GM12878 (cell line): ENCODE measurements around the gene LIMCH1. TPM values are rescaled to one million over a fixed set of nuclear protein-coding genes. Genes with fewer than 3 reads are reported as not detected.

Experiments used
- ATAC-seq: fragments of 200-7000 bp; cut with Tn5 transposase; 3 replicates; pipeline ENCODE4 v1.9.1; 2020; ENCODE audit warnings: mild to moderate bottlenecking, moderate library complexity
- BruUV-seq: library from RNA; stranded (reverse); fragments of 400-500 nt; replicated peaks from 2 replicates; lab custom pipeline; 2021; lab: Mats Ljungman, UMichigan
- CTCF ChIA-PET: fragments of 300-600 bp; sonication (Branson Sonifier 250); formaldehyde crosslinking; extraction: SDS; loops from one replicate; lab custom pipeline; 2021; ENCODE audit warnings: inconsistent platforms; lab: Yijun Ruan, JAX
- POLR2A ChIA-PET: fragments of 350-600 bp; formaldehyde crosslinking; extraction: SDS; loops from one replicate; lab custom pipeline; 2021; ENCODE audit warnings: inconsistent platforms; lab: Charles Lee
- RAD21 ChIA-PET: fragments of 300-600 bp; sonication (Branson Sonifier 250); formaldehyde crosslinking; loops from one replicate; lab custom pipeline; 2023; ENCODE audit warnings: antibody characterized with exemption; ENCODE audit not compliant: unreplicated experiment; lab: Charles Lee
- SMC1A ChIA-PET: fragments of 300-600 bp; sonication (Branson Sonifier 250); formaldehyde crosslinking; loops from one replicate; lab custom pipeline; 2023; ENCODE audit not compliant: unreplicated experiment, uncharacterized antibody; lab: Charles Lee
- DNase-seq: peaks from one replicate; pipeline ENCODE4 v3.0.0-alpha.2; 2011; ENCODE audit warnings: low read depth, low spot score
- FAIRE-seq: peaks from 3 replicates; lab custom pipeline; 2011; peaks lifted over from hg19 to GRCh38; lab: Jason Lieb, UNC
- H2AFZ ChIP-seq: 2 replicates; pipeline ENCODE4 v1.6.0; 2011; ENCODE audit warnings: low read depth, low read length, control low read depth; ENCODE audit not compliant: control insufficient read depth
- H3K27ac ChIP-seq: 2 replicates; pipeline ENCODE4 v1.5.1; 2011; ENCODE audit warnings: control low read depth; ENCODE audit not compliant: control insufficient read depth, insufficient read depth
- H3K27me3 ChIP-seq, 2 experiments: replicated peaks in 1 of 2; 2 replicates each; pipeline versions ENCODE4 v1.6.0 to v1.6.1; 2011; ENCODE audit warnings: low read length in 1 of 2; ENCODE audit not compliant: control insufficient read depth in 2 of 2, insufficient read depth in 2 of 2
- H3K36me3 ChIP-seq, 2 experiments: 2 replicates each; pipeline ENCODE4 v1.5.1; 2011; ENCODE audit warnings: low read length in 1 of 2; ENCODE audit not compliant: control insufficient read depth in 2 of 2, insufficient read depth in 2 of 2
- H3K4me1 ChIP-seq: 2 replicates; pipeline ENCODE4 v1.6.1; 2011; ENCODE audit warnings: mild to moderate bottlenecking, low read length, moderate library complexity, mixed read lengths; ENCODE audit not compliant: control insufficient read depth, insufficient read depth
- H3K4me2 ChIP-seq: 2 replicates; pipeline ENCODE4 v1.6.0; 2011; ENCODE audit warnings: control low read depth; ENCODE audit not compliant: control insufficient read depth, insufficient read depth
- H3K4me3 ChIP-seq: fragments of 200-600 bp; sonication (generic); 2 replicates; pipeline ENCODE4 v1.5.1; 2016
- H3K79me2 ChIP-seq: 2 replicates; pipeline ENCODE4 v1.6.0; 2011; ENCODE audit warnings: low read length; ENCODE audit not compliant: control insufficient read depth, insufficient read depth
- H3K9ac ChIP-seq: 2 replicates; pipeline ENCODE4 v1.8.0; 2011; ENCODE audit warnings: low read length, control low read depth, mixed read lengths; ENCODE audit not compliant: control insufficient read depth, insufficient read depth
- H3K9me3 ChIP-seq: replicated peaks from 3 replicates; pipeline ENCODE4 v1.5.1; 2011; ENCODE audit warnings: mild to moderate bottlenecking, low read length; ENCODE audit not compliant: control insufficient read depth, insufficient read depth
- H4K20me1 ChIP-seq: 2 replicates; pipeline ENCODE4 v1.6.0; 2011; ENCODE audit not compliant: control insufficient read depth, insufficient read depth
- CEBPB ChIP-seq, 2 experiments: fragments of 150-350 bp in 1 of 2; IDR thresholded peaks; 2 replicates each; pipeline ENCODE4 v1.6.1; 2012 to 2014; ENCODE audit warnings: low read depth in 2 of 2, low read length in 2 of 2, borderline replicate concordance in 1 of 2, inconsistent platforms in 1 of 2
- CTCF ChIP-seq, 3 experiments: IDR thresholded peaks in 2 of 3; conservative IDR thresholded peaks in 1 of 3; 2 replicates each; pipeline ENCODE4 v1.5.1; 2011; ENCODE audit warnings: low read depth in 3 of 3, low read length in 3 of 3, mild to moderate bottlenecking in 3 of 3, control low read depth in 2 of 3, moderate library complexity in 2 of 3, inconsistent platforms in 1 of 3, mixed read lengths in 1 of 3; ENCODE audit not compliant: control insufficient read depth in 2 of 3, insufficient read depth in 1 of 3; ENCODE audit errors: extremely low read depth in 1 of 3
- E2F4 ChIP-seq: IDR thresholded peaks from 2 replicates; pipeline ENCODE4 v1.6.1; 2012; ENCODE audit warnings: low read depth, low read length, improper control_type of control experiment
- ETV6 ChIP-seq, 2 experiments: fragments of 450-650 bp in 1 of 2; IDR thresholded peaks in 1 of 2; conservative IDR thresholded peaks in 1 of 2; 2 replicates each; pipeline ENCODE4 v1.6.1; 2014; ENCODE audit warnings: antibody characterized with exemption in 1 of 2, borderline replicate concordance in 1 of 2, low read depth in 1 of 2, mild to moderate bottlenecking in 1 of 2, moderate library complexity in 1 of 2
- MXI1 ChIP-seq: fragments of 150-350 bp; IDR thresholded peaks from 2 replicates; pipeline ENCODE4 v1.6.1; 2011; ENCODE audit warnings: low read depth, mild to moderate bottlenecking, inconsistent platforms, low read length, improper control_type of control experiment
- NFYA ChIP-seq: IDR thresholded peaks from 2 replicates; pipeline ENCODE4 v1.6.1; 2011; ENCODE audit warnings: low read depth, mild to moderate bottlenecking, low read length, improper control_type of control experiment, borderline replicate concordance
- RAD21 ChIP-seq: IDR thresholded peaks from 2 replicates; pipeline ENCODE4 v1.6.1; 2011; ENCODE audit warnings: mild to moderate bottlenecking, low read depth, low read length, moderate library complexity; ENCODE audit not compliant: insufficient read depth
- ZBTB40 ChIP-seq: fragments of 450-650 bp; IDR thresholded peaks from 2 replicates; pipeline ENCODE4 v1.6.1; 2016; ENCODE audit warnings: mild to moderate bottlenecking, moderate library complexity, borderline replicate concordance
- ZZZ3 ChIP-seq: IDR thresholded peaks from 2 replicates; pipeline ENCODE4 v1.6.1; 2011; ENCODE audit warnings: low read depth; ENCODE audit not compliant: control insufficient read depth, insufficient read length
- WGBS: methylation state at CpG from one replicate; pipeline ENCODE4 v1.1.6; 2016; ENCODE audit warnings: low lambda C conversion rate; ENCODE audit not compliant: insufficient replicate concordance, insufficient coverage; ENCODE audit errors: missing lambda C conversion rate; 5-methylcytosine and 5-hydroxymethylcytosine counted together
- in situ Hi-C: fragments of 300-500 bp; cut with MboI; formaldehyde crosslinking; loops from 9 replicates; pipeline ENCODE4 v1.14.3; 2018; ENCODE audit warnings: mixed read lengths
- intact Hi-C: fragments of 100-400 bp; cut with micrococcal nuclease; formaldehyde crosslinking; loops from one replicate; pipeline ENCODE4 v1.14.2; 2022; ENCODE audit not compliant: unreplicated experiment
- polyA plus RNA-seq, 11 experiments: library from polyadenylated mRNA; depleted of rRNA in 4 of 11; unstranded in 6 of 11; stranded (reverse) in 5 of 11; fragments of >200 nt; fragmentation: Nextera tagmentation in 4 of 11; fragmentation: Illumina TruSeq in 1 of 11; extraction: Ambion mirVana in 4 of 11; extraction: Trizol in 1 of 11; gene quantifications; 1 replicate in 1 of 11; 2 replicates in 10 of 11; pipeline versions ENCODE4 v1.2.1 to v1.2.3, GENCODE V29; 2011 to 2016; ENCODE audit warnings: inconsistent platforms in 2 of 11, missing spikeins in 2 of 11, low read depth in 1 of 11
- total RNA-seq, 4 experiments: library from RNA; depleted of rRNA in 3 of 4; stranded (reverse); fragments of >200 nt in 3 of 4; fragmentation: Illumina TruSeq in 1 of 4; extraction: Trizol in 1 of 4; gene quantifications; 2 replicates each; pipeline versions ENCODE4 v1.2.1 to v1.2.3, GENCODE V29; 2013 to 2021
- TF ChIP-seq, protein P1 (sequence below): fragments of 450-650 bp; IDR thresholded peaks from 2 replicates; pipeline ENCODE4 v1.6.1; 2017; ENCODE audit warnings: low read depth, mild to moderate bottlenecking, moderate library complexity

Gene LIMCH1
- total and polyA plus RNA-seq, 10 of the 15 experiments (the other 5 are each of a cell fraction or from before 2014, with no cell fraction given) = 0.07 to 0.15 TPM; not detected in 8

DNA sequence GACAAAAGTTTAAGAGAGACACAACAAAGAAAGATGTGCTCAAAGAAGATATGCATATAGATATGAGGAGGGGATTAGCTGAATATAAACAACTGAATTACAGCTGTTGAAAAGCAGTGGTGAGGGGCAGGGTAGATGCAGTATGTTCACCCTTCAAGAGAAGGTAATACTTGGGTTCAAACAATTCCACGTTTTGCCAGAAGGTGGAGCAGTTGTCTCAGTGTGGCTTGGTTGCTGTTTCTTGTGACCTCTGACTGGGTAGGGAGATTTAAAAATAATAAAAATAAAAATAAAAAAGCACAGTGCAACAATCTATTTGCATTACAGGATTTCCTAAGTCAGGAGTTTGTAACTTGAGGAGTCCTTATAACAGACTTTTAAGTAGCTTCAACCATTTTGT is 187.3 kb downstream of the LIMCH1 start:
- Histone ChIP-seq H3K9me3 (no peaks in the 10 kb centered on the region), H3K4me2 (no peak overlapping the region), H3K27me3 (no peaks in the 10 kb centered on the region; a peak in 1 of 4 replicates), H3K9ac (no peak overlapping the region), H3K4me1 (no peaks in the 10 kb centered on the region)
- no peak for DNase-seq
- RAD21 ChIA-PET = no interaction called here
- no TSS peak for BruUV-seq
- no peak for FAIRE-seq
- WGBS = 0% methylated on average over 1 of the region's 1 CpG
- no peak for ATAC-seq
- TF ChIP-seq MXI1 = no peak
- TF ChIP-seq RAD21 = 0 out of 2 replicates have a peak, but pooled peaks have one; percentile 6
- TF ChIP-seq, protein P1, sequence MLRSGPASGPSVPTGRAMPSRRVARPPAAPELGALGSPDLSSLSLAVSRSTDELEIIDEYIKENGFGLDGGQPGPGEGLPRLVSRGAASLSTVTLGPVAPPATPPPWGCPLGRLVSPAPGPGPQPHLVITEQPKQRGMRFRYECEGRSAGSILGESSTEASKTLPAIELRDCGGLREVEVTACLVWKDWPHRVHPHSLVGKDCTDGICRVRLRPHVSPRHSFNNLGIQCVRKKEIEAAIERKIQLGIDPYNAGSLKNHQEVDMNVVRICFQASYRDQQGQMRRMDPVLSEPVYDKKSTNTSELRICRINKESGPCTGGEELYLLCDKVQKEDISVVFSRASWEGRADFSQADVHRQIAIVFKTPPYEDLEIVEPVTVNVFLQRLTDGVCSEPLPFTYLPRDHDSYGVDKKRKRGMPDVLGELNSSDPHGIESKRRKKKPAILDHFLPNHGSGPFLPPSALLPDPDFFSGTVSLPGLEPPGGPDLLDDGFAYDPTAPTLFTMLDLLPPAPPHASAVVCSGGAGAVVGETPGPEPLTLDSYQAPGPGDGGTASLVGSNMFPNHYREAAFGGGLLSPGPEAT = no peak
- no peak for TF ChIP-seq ZZZ3
- 0 out of 6 replicates have a peak, but pooled peaks of 1 of the 3 experiments have one; percentile 2 for TF ChIP-seq CTCF (IDR thresholded peaks at IDR 0.05 in 2 of 3, conservative IDR thresholded peaks at IDR 0.05 in 1 of 3; ENCODE audit: control insufficient read depth in 2 of 3, extremely low read depth in 1 of 3, insufficient read depth in 1 of 3, low read depth in 3 of 3, low read length in 3 of 3)
- no peak for TF ChIP-seq NFYA
- no peak for TF ChIP-seq ETV6 (conservative IDR thresholded peaks at IDR 0.05 in 1 of 2, IDR thresholded peaks at IDR 0.05 in 1 of 2; ENCODE audit: borderline replicate concordance in 1 of 2, low read depth in 1 of 2)
- no peak for TF ChIP-seq CEBPB (IDR thresholded peaks at IDR 0.05; ENCODE audit: borderline replicate concordance in 1 of 2, low read depth in 2 of 2, low read length in 2 of 2)
- TF ChIP-seq ZBTB40 = no peak
- TF ChIP-seq E2F4 = no peak
- TF ChIP-seq, all 136 proteins: peak for 2
- no peak overlapping the region for H3K4me3 ChIP-seq
- CTCF ChIA-PET = interaction anchor here (0.5 to 2.8 kb wide), 3 partner anchors 160 to 165 kb away, joined by 3 to 10 read pairs (median 4); no protein-coding TSS in a partner anchor
- no peaks in the 10 kb centered on the region for H3K79me2 ChIP-seq
- no peaks in the 10 kb centered on the region for H4K20me1 ChIP-seq
- no peak overlapping the region for H2AFZ ChIP-seq
- H3K27ac ChIP-seq = no peak overlapping the region
- in situ Hi-C loops (no loop called here), intact Hi-C loops (no loop called here)
- SMC1A ChIA-PET = interaction anchor here (0.8 to 1.0 kb wide), 2 partner anchors 35 to 780 kb away, joined by 3 read pairs; no protein-coding TSS in a partner anchor
- POLR2A ChIA-PET = no interaction called here
- H3K36me3 ChIP-seq = no peaks in the 10 kb centered on the region
